ENCODE measurements around the gene PTPRT. TPM values are rescaled to one million over a fixed set of nuclear protein-coding genes. Genes with fewer than 3 reads are reported as not detected.

The PTPRT gene
- total RNA-seq, 1 experiment from 2014 or later, result not detected

DNA sequence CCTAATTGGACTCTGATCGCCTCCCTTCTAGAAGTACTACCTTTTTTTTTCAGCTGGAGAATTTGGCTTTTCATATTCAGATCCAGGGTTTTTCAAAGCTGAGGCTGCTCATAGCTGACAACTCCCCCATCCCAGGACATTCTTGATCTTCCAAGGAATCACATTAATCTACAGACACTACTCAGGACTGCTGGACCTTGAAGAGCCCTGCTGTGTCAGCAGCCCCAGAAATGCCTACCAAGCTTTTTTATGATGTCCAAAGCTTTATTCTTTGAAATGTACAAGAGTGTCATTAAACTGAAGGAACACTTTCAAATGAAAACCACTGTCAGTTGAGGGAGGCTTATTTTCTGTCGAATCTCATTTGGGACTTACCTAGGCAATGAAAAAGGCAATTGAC, 704.1 kb downstream of the PTPRT start:
- intact Hi-C loops (cut with micrococcal nuclease; ENCODE audit: unreplicated experiment), result no loop called here
- Histone ChIP-seq H3K4me1 (ENCODE audit: insufficient read depth, low read length, poor library complexity, severe bottlenecking) (no peaks in the 10 kb centered on the region), H3K4me3 (ENCODE audit: low read depth, low read length, poor library complexity, severe bottlenecking) (no peak overlapping the region), H3K27ac (ENCODE audit: low read depth, low read length, poor library complexity, severe bottlenecking) (no peak overlapping the region), H3K9me3 (ENCODE audit: low read depth, low read length, poor library complexity, severe bottlenecking) (no peaks in the 10 kb centered on the region), H3K27me3 (replicated peaks; ENCODE audit: insufficient read depth, low read depth, low read length, poor library complexity) (peaks cover 44% of the 10 kb centered on the region), H3K36me3 (ENCODE audit: insufficient read depth, low read length, poor library complexity, severe bottlenecking) (no peaks in the 10 kb centered on the region)
- TF ChIP-seq CTCF (conservative IDR thresholded peaks at IDR 0.05; ENCODE audit: low read depth, low read length), result no peak
- TF ChIP-seq EZH2 (IDR thresholded peaks at IDR 0.05; ENCODE audit: borderline replicate concordance, low read depth, low read length, poor library complexity, severe bottlenecking), result no peak
- CTCF ChIA-PET, result no interaction called here
- DNase-seq (ENCODE audit: low spot score), result no peak
- no TSS peak for BruUV-seq (replicated peaks)
- POLR2A ChIA-PET (ENCODE audit: low non-redundant PET), result no interaction called here

GRCh38 chr20:42484790-42485375, 704.8 kb downstream of the PTPRT start:
- ChIA-PET CTCF (no interaction called here), POLR2A (ENCODE audit: low non-redundant PET) (no interaction called here)
- no peak for DNase-seq (ENCODE audit: low spot score)
- Histone ChIP-seq H3K27me3 (replicated peaks; ENCODE audit: insufficient read depth, low read depth, low read length, poor library complexity) (peaks cover 43% of the 10 kb centered on the region), H3K36me3 (ENCODE audit: insufficient read depth, low read length, poor library complexity, severe bottlenecking) (no peaks in the 10 kb centered on the region), H3K4me3 (ENCODE audit: low read depth, low read length, poor library complexity, severe bottlenecking) (no peak overlapping the region), H3K4me1 (ENCODE audit: insufficient read depth, low read length, poor library complexity, severe bottlenecking) (no peaks in the 10 kb centered on the region), H3K9me3 (ENCODE audit: low read depth, low read length, poor library complexity, severe bottlenecking) (no peaks in the 10 kb centered on the region), H3K27ac (ENCODE audit: low read depth, low read length, poor library complexity, severe bottlenecking) (no peak overlapping the region)
- TF ChIP-seq CTCF (conservative IDR thresholded peaks at IDR 0.05; ENCODE audit: low read depth, low read length) (no peak), EZH2 (IDR thresholded peaks at IDR 0.05; ENCODE audit: borderline replicate concordance, low read depth, low read length, poor library complexity, severe bottlenecking) (no peak)
- no TSS peak for BruUV-seq (replicated peaks)
- intact Hi-C loops (cut with micrococcal nuclease; ENCODE audit: unreplicated experiment), result no loop called here

DNA sequence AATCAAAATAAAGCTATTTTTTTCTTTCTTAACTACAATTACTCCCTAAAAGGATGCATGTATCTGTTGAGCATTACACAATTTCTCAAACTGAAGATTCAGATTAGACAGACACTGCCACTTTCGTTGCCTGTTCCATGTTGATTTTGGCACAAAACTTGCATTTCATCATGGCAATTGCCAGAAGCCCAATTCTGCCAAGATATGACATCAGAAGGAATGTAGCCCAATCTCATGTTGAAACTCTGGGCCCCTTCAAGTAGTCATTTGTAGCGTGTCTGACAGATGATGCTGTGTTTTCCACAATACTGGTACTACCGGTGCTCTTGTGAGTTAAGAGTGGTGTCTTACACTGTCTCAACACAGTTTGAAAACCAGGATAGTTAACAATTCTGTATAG, 705.4 kb downstream of the PTPRT start:
- Histone ChIP-seq H3K36me3 (ENCODE audit: insufficient read depth, low read length, poor library complexity, severe bottlenecking) (no peaks in the 10 kb centered on the region), H3K4me3 (ENCODE audit: low read depth, low read length, poor library complexity, severe bottlenecking) (no peak overlapping the region), H3K27me3 (replicated peaks; ENCODE audit: insufficient read depth, low read depth, low read length, poor library complexity) (peaks cover 37% of the 10 kb centered on the region), H3K27ac (ENCODE audit: low read depth, low read length, poor library complexity, severe bottlenecking) (no peak overlapping the region), H3K9me3 (ENCODE audit: low read depth, low read length, poor library complexity, severe bottlenecking) (no peaks in the 10 kb centered on the region), H3K4me1 (ENCODE audit: insufficient read depth, low read length, poor library complexity, severe bottlenecking) (no peaks in the 10 kb centered on the region)
- CTCF ChIA-PET, result no interaction called here
- no peak for TF ChIP-seq EZH2 (IDR thresholded peaks at IDR 0.05; ENCODE audit: borderline replicate concordance, low read depth, low read length, poor library complexity, severe bottlenecking)
- no peak for TF ChIP-seq CTCF (conservative IDR thresholded peaks at IDR 0.05; ENCODE audit: low read depth, low read length)
- no peak for DNase-seq (ENCODE audit: low spot score)
- no TSS peak for BruUV-seq (replicated peaks)
- POLR2A ChIA-PET (ENCODE audit: low non-redundant PET), result no interaction called here
- intact Hi-C loops (cut with micrococcal nuclease; ENCODE audit: unreplicated experiment), result no loop called here
